ENCODE measurements around the gene FBXO3.

DNA sequence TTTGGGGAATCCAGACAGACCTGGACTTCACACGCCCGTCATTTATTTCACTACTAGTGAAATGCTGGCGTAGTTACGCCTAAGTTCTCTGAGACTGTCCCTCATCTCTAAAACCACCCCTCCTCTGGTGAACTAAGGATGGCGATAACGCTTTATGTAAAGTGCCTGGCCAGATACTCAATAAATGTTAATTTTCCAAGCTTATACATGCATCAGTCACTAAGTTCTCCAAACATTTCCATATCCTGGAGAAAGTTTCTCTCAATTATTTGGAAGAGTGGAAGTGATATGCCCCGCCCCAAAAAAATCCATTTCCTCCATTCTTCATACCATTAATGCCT, 1.1 kb upstream of the FBXO3 start:
- TF ChIP-seq, protein P1, sequence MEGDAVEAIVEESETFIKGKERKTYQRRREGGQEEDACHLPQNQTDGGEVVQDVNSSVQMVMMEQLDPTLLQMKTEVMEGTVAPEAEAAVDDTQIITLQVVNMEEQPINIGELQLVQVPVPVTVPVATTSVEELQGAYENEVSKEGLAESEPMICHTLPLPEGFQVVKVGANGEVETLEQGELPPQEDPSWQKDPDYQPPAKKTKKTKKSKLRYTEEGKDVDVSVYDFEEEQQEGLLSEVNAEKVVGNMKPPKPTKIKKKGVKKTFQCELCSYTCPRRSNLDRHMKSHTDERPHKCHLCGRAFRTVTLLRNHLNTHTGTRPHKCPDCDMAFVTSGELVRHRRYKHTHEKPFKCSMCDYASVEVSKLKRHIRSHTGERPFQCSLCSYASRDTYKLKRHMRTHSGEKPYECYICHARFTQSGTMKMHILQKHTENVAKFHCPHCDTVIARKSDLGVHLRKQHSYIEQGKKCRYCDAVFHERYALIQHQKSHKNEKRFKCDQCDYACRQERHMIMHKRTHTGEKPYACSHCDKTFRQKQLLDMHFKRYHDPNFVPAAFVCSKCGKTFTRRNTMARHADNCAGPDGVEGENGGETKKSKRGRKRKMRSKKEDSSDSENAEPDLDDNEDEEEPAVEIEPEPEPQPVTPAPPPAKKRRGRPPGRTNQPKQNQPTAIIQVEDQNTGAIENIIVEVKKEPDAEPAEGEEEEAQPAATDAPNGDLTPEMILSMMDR (IDR thresholded peaks at IDR 0.05; ENCODE audit: low read depth, low read length) = no peak
- TF ChIP-seq POLR2A (IDR thresholded peaks at IDR 0.05; ENCODE audit: extremely low read depth, insufficient read length) = no peak
- no peak for TF ChIP-seq MYC (IDR thresholded peaks at IDR 0.05; ENCODE audit: low read depth, low read length)
- no peak for TF ChIP-seq MAX (IDR thresholded peaks at IDR 0.05; ENCODE audit: low read depth, low read length)
